Measurements from ENCODE around the gene BLVRB.
A peak's percentile ranks its signal among the peaks of the same experiment; 100 is the strongest.
"Not testable (repeated sequence)": the region's sequence is repeated elsewhere in the genome, so short reads cannot be mapped to it uniquely, and the experiment has no call there.

BLVRB gene

DNA sequence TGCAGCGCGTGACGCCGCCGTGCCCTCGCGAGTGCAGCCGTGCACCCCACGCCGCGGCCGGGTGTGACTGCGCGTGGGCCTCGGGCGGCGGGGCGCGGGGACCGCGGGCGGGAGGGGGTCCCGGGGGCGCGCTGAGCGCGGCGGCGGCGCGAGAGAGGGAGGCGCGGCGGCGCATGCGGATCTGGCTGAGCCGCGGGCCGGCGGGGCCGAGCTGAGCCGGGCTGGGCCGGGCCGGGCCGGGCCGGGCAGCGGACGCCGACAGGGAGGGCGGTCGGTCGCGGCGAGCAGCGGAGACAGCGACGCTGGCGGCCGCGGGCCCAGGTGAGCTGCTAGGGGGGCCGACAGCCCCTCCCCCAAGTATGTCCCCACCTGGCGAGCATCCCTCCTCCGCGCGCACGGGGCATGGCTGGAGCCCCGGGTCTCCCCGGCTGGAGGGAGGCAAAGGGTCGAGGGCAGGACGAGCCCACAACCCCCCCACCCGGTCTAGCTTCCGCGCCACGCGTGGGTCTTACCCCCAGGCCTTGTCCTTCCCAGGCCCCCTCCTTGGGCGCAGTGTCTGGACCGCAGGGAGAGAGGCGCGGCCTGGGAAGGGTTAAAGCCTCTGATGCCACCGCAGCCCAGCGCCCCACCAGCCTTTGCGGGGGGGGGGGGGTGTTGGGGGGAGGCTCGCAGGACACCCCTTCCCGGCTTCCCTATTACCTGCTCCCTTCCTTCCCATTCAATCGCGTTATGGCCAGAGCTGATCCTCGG is 1.6 kb upstream of the BLVRB start, which contains the start of gene SPTBN4:
Gene SPTBN4 (plus strand): TSS at position 17 of the 750 bp plus-strand sequence. CDS start 5,621 bp downstream, outside the sequence.
- no peak for TF ChIP-seq CTCF (IDR thresholded peaks at IDR 0.05; ENCODE audit: low read depth, low read length)
- peak within 1 kb of the TSS; percentile 48 for H3K4me3 ChIP-seq (ENCODE audit: low read depth, low read length)

GRCh38 chr19:40466219-40466984 is 857 bp upstream of the BLVRB start:
- TF ChIP-seq CTCF (IDR thresholded peaks at IDR 0.05; ENCODE audit: low read depth, low read length): no peak
- peak overlapping the region; percentile 48 for H3K4me3 ChIP-seq (ENCODE audit: low read depth, low read length)

- no peak for TF ChIP-seq CTCF (IDR thresholded peaks at IDR 0.05; ENCODE audit: low read depth, low read length)
- peak overlapping the region; percentile 78 for H3K4me3 ChIP-seq (ENCODE audit: low read depth, low read length)
Observed at GRCh38 chr19:40465025-40465556, 454 bp downstream of the BLVRB start.

DNA sequence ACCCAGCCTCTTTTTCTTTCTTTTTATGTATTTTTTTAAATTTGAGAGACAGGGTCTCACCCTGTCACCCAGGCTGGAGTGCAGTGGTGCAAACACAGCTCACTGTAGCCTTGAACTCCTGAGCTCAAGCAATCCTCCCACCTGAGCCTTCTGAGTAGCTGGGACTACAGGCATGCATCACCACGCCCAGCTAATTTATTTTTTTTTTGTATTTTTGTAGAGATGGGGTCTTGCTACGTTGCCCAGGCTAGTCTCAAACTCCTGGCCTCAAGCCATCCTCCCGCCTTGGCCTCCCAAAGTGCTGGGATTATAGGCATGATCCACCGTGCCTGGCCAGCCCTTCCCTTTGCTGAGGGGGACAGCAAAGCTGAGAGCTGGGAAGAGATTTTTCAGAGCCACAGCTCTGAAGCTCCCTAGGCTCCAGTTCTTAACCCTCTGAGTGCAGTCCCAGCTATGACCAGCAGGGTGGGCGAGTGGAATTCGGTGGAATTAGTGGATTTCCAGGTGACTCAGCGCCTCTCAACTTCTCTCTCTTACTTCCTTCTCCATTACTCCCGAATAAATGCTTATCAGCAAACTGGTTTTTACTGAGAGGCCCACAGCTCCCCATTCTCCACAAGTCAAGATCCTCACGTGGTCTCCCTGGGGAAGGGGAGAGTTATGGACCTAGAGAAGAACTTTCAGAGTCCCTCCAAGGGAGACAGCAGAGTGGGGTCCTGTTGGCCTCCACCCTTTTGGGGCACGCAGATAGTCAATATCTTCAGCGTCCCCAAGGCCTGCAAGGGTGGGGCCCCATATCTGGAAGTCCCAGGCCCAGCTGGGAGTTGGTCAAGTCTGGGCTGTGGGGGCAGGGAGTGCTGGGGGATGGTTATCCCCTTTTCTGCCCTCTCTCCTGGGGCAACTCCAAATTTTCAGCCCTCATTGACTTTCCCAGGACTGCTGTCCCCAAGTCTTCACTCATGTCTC is 1.2 kb downstream of the BLVRB start:
- TF ChIP-seq CTCF (IDR thresholded peaks at IDR 0.05; ENCODE audit: low read depth, low read length): peak; percentile 91
- H3K4me3 ChIP-seq (ENCODE audit: low read depth, low read length): peak overlapping the region; percentile 78

GRCh38 chr19:40463587-40464037 is 1.9 kb downstream of the BLVRB start:
- not testable (repeated sequence) for H3K4me3 ChIP-seq (ENCODE audit: low read depth, low read length)

GRCh38 chr19:40461669-40462221 is 3.8 kb downstream of the BLVRB start:
- no peak for TF ChIP-seq CTCF (IDR thresholded peaks at IDR 0.05; ENCODE audit: low read depth, low read length)
- H3K4me3 ChIP-seq (ENCODE audit: low read depth, low read length): no peak overlapping the region

- no peak for TF ChIP-seq CTCF (IDR thresholded peaks at IDR 0.05; ENCODE audit: low read depth, low read length)
- H3K4me3 ChIP-seq (ENCODE audit: low read depth, low read length): no peak overlapping the region
Observed at GRCh38 chr19:40460185-40460584, 5.4 kb downstream of the BLVRB start.
